K562 (cell line): Measurements from ENCODE around the gene ZBTB44. TPM values are rescaled to one million over a fixed set of nuclear protein-coding genes. Genes with fewer than 3 reads are reported as not detected.

ENCODE experiments used
- ATAC-seq: fragments of 200-7000 bp; cut with Tn5 transposase; 3 replicates; pipeline ENCODE4 v1.9.1; 2020; ENCODE audit warnings: moderate library complexity
- BruUV-seq: library from RNA; stranded (reverse); fragments of 400-500 nt; replicated peaks from 2 replicates; lab custom pipeline; 2021; lab: Mats Ljungman, UMichigan
- CTCF ChIA-PET: fragments of 300-600 bp; formaldehyde crosslinking; extraction: SDS; loops from one replicate; lab custom pipeline; 2021; ENCODE audit warnings: low intra/inter-chr PET ratio; lab: Yijun Ruan, JAX
- POLR2A ChIA-PET: fragments of 300-600, 350-650 bp; sonication (Branson Sonifier 250); formaldehyde crosslinking; extraction: SDS; loops from one replicate; lab custom pipeline; 2021; ENCODE audit warnings: antibody characterized with exemption, inconsistent platforms; lab: Yijun Ruan, JAX
- DNase-seq, 4 experiments: peaks; one replicate each; pipeline versions ENCODE4 v3.0.0 to v3.0.0-alpha.2; 2011 to 2018; ENCODE audit warnings: low spot score in 3 of 4, mixed read lengths in 3 of 4; ENCODE audit errors: extremely low read depth in 1 of 4
- FAIRE-seq: peaks from 2 replicates; lab custom pipeline; 2011; peaks lifted over from hg19 to GRCh38; lab: Jason Lieb, UNC
- H2AFZ ChIP-seq: 2 replicates; pipeline ENCODE4 v1.6.0; 2011; ENCODE audit warnings: low read depth, low read length, control low read depth, inconsistent platforms
- H3K27ac ChIP-seq: fragments of 200-600 bp; 3 replicates; pipeline ENCODE4 v1.8.0; 2011; ENCODE audit warnings: low read depth, mild to moderate bottlenecking, control low read depth, inconsistent platforms, low read length, moderate library complexity, mixed read lengths; ENCODE audit errors: extremely low read depth
- H3K27me3 ChIP-seq, 2 experiments: fragments of 300-600 bp in 1 of 2; 2 replicates in 1 of 2; 3 replicates in 1 of 2; pipeline versions ENCODE4 v1.6.0 to v1.8.0; 2011; ENCODE audit warnings: inconsistent platforms in 2 of 2, low read length in 2 of 2, mild to moderate bottlenecking in 1 of 2, mixed read lengths in 1 of 2, moderate library complexity in 1 of 2; ENCODE audit not compliant: control insufficient read depth in 2 of 2, insufficient read depth in 2 of 2
- H3K36me3 ChIP-seq: fragments of 300-600 bp; 3 replicates; pipeline ENCODE4 v1.8.0; 2011; ENCODE audit warnings: mild to moderate bottlenecking, low read length, inconsistent platforms; ENCODE audit not compliant: control insufficient read depth, insufficient read depth
- H3K4me1 ChIP-seq, 2 experiments: fragments of 200-600 bp in 1 of 2; replicated peaks in 1 of 2; 2 replicates in 1 of 2; 3 replicates in 1 of 2; pipeline versions ENCODE4 v1.5.1 to v1.8.0; 2011; ENCODE audit warnings: inconsistent platforms in 2 of 2, low read length in 2 of 2, mild to moderate bottlenecking in 1 of 2, mixed read lengths in 1 of 2, moderate library complexity in 1 of 2; ENCODE audit not compliant: control insufficient read depth in 2 of 2, insufficient read depth in 2 of 2
- H3K4me2 ChIP-seq: 2 replicates; pipeline ENCODE4 v1.6.1; 2011; ENCODE audit warnings: low read length, control low read depth, inconsistent platforms, mixed read lengths; ENCODE audit not compliant: insufficient read depth
- H3K4me3 ChIP-seq: fragments of 200-600 bp; sonication (generic), shearing (Covaris generic); 2 replicates; pipeline ENCODE4 v1.5.1; 2016; ENCODE audit warnings: control low read depth, inconsistent platforms
- H3K79me2 ChIP-seq: fragments of 200-600 bp; 3 replicates; pipeline ENCODE4 v1.8.0; 2011; ENCODE audit warnings: low read length, inconsistent platforms; ENCODE audit not compliant: control insufficient read depth, insufficient read depth
- H3K9ac ChIP-seq, 2 experiments: 2 replicates each; pipeline versions ENCODE4 v1.6.0 to v1.6.1; 2011; ENCODE audit warnings: low read depth in 2 of 2, low read length in 2 of 2, control low read depth in 1 of 2, inconsistent platforms in 1 of 2, mild to moderate bottlenecking in 1 of 2, mixed read lengths in 1 of 2; ENCODE audit not compliant: insufficient read depth in 1 of 2
- H3K9me1 ChIP-seq: one replicate; pipeline ENCODE4 v1.6.0; 2011; ENCODE audit warnings: inconsistent platforms, mild to moderate bottlenecking, low read length, moderate library complexity; ENCODE audit not compliant: control insufficient read depth, insufficient read depth
- H3K9me3 ChIP-seq: replicated peaks from 2 replicates; pipeline ENCODE4 v1.5.1; 2011; ENCODE audit warnings: low read depth, low read length, inconsistent platforms; ENCODE audit not compliant: control insufficient read depth, insufficient read depth
- H4K20me1 ChIP-seq: replicated peaks from 2 replicates; pipeline ENCODE4 v1.6.1; 2011; ENCODE audit warnings: low read length, inconsistent platforms, mixed read lengths; ENCODE audit not compliant: control insufficient read depth, insufficient read depth
- BRD4 ChIP-seq: fragments of 200-600 bp; sonication (generic); IDR thresholded peaks from 2 replicates; pipeline ENCODE4 v1.6.1; 2017; ENCODE audit warnings: inconsistent platforms
- CBX5 ChIP-seq: IDR thresholded peaks from 2 replicates; pipeline ENCODE4 v1.6.1; 2014; ENCODE audit warnings: low read depth, borderline replicate concordance
- CBX8 ChIP-seq: fragments of 200-600 bp; sonication (generic); IDR thresholded peaks from 2 replicates; pipeline ENCODE4 v1.6.1; 2012; ENCODE audit warnings: borderline replicate concordance, mixed run types, low read depth, mild to moderate bottlenecking, moderate library complexity, mixed read lengths, low read length, control low read depth, inconsistent platforms; ENCODE audit not compliant: poor library complexity, severe bottlenecking; ENCODE audit errors: extremely low read depth
- CGGBP1 ChIP-seq: fragments of 250-450 bp; sonication (Bioruptor Pico); IDR thresholded peaks from 2 replicates; pipeline ENCODE4 v1.9.0; 2021; ENCODE audit warnings: mild to moderate bottlenecking
- DACH1 ChIP-seq: fragments of 450-650 bp; IDR thresholded peaks from 2 replicates; pipeline ENCODE4 v1.6.1; 2018; ENCODE audit not compliant: partially characterized antibody
- HIVEP1 ChIP-seq: fragments of 250-450 bp; sonication (Bioruptor Pico); IDR thresholded peaks from 2 replicates; pipeline ENCODE4 v1.4.0; 2020; ENCODE audit warnings: mild to moderate bottlenecking
- IRF9 ChIP-seq: fragments of 450-650 bp; IDR thresholded peaks from 2 replicates; pipeline ENCODE4 v1.6.1; 2016; ENCODE audit warnings: missing biosample characterization, missing genetic modification characterization
- POLR2G ChIP-seq: fragments of 200-400 bp; formaldehyde crosslinking; IDR thresholded peaks from 2 replicates; pipeline ENCODE4 v1.6.1; 2017; ENCODE audit warnings: low read depth, mild to moderate bottlenecking, antibody characterized with exemption, low read length, moderate library complexity
- RERE ChIP-seq: sonication (generic); formaldehyde crosslinking; IDR thresholded peaks from 2 replicates; pipeline ENCODE4 v1.8.0; 2023; ENCODE audit warnings: missing genetic modification reagents, mild to moderate bottlenecking, borderline replicate concordance
- SREBF2 ChIP-seq: sonication (generic); formaldehyde crosslinking; IDR thresholded peaks from 2 replicates; pipeline ENCODE4 v1.4.0; 2020; ENCODE audit warnings: mild to moderate bottlenecking, missing genetic modification reagents
- TARDBP ChIP-seq: fragments of 450-650 bp; IDR thresholded peaks from 2 replicates; pipeline ENCODE4 v1.6.1; 2016
- TCF7 ChIP-seq: sonication (generic); IDR thresholded peaks from 2 replicates; pipeline ENCODE4 v1.6.1; 2016; ENCODE audit warnings: antibody characterized with exemption, borderline replicate concordance
- XRCC4 ChIP-seq: IDR thresholded peaks from one replicate; pipeline ENCODE4 v1.6.1; 2011; ENCODE audit not compliant: insufficient read depth, insufficient read length; ENCODE audit errors: extremely low read depth
- ZNF263 ChIP-seq: sonication (generic); formaldehyde crosslinking; IDR thresholded peaks from 2 replicates; pipeline ENCODE4 v1.8.0; 2022; ENCODE audit warnings: mild to moderate bottlenecking, missing genetic modification reagents, borderline replicate concordance
- ZNF347 ChIP-seq: fragments of 450-650 bp; formaldehyde crosslinking; IDR thresholded peaks from 2 replicates; pipeline ENCODE4 v1.4.0; 2020; ENCODE audit warnings: low read depth, mild to moderate bottlenecking, moderate library complexity
- WGBS: fragments of 100-300 bp; shearing (Covaris generic); methylation state at CpG from one replicate; pipeline ENCODE4 v1.1.6; 2016; ENCODE audit warnings: low coverage, mixed read lengths; ENCODE audit not compliant: insufficient coverage; ENCODE audit errors: missing lambda C conversion rate; 5-methylcytosine and 5-hydroxymethylcytosine counted together
- in situ Hi-C: fragments of 300-500 bp; cut with MboI; formaldehyde crosslinking; loops from 4 replicates; pipeline ENCODE4 v1.15.0; 2018; ENCODE audit warnings: inconsistent platforms, mixed read lengths
- intact Hi-C: fragments of 100-400 bp; cut with micrococcal nuclease; formaldehyde crosslinking; loops from 2 replicates; pipeline ENCODE4 v1.14.2; 2022
- polyA plus RNA-seq, 8 experiments: library from polyadenylated mRNA; depleted of rRNA in 4 of 8; stranded (reverse) in 5 of 8; unstranded in 3 of 8; fragments of >200 nt; fragmentation: Nextera tagmentation in 2 of 8; fragmentation: Illumina TruSeq in 1 of 8; extraction: Ambion mirVana in 2 of 8; extraction: Trizol in 1 of 8; gene quantifications; 2 replicates each; pipeline versions ENCODE4 v1.2.1 to v1.2.3, GENCODE V29; 2011 to 2014; ENCODE audit warnings: inconsistent platforms in 1 of 8, missing spikeins in 1 of 8
- total RNA-seq, 7 experiments: library from RNA; depleted of rRNA in 6 of 7; stranded (reverse); fragments of >200 nt in 6 of 7; fragmentation: Illumina TruSeq in 2 of 7; extraction: Trizol in 2 of 7; gene quantifications; 2 replicates each; pipeline versions ENCODE4 v1.2.1 to v1.2.3, GENCODE V29; 2011 to 2021; ENCODE audit warnings: low replicate concordance in 1 of 7

The ZBTB44 gene
- total and polyA plus RNA-seq, 9 of the 15 experiments (the other 6 are each of a cell fraction or from before 2014, with no cell fraction given), result 4.7 to 27.1 (median 17.3) TPM

GRCh38 chr11:130340671-130341319 lies 26.1 kb upstream of the ZBTB44 start (continued):
- TF ChIP-seq IRF9 (tag), result no peak
- no peak for TF ChIP-seq CBX8
- no peak for TF ChIP-seq TCF7

- no peak for FAIRE-seq
- in situ Hi-C loops (no loop called here), intact Hi-C loops (no loop called here)
- H3K4me1 ChIP-seq, result peaks cover 3 to 8% of the 10 kb centered on the region in 2 experiments; a peak in 3 of 5 replicates
- H3K36me3 ChIP-seq, result no peaks in the 10 kb centered on the region
- 14% methylated on average over 3 of the region's 3 CpGs for WGBS
- no peak for DNase-seq
- peaks cover 3% of the 10 kb centered on the region for H3K9me3 ChIP-seq
- H3K9ac ChIP-seq, result no peak overlapping the region
- ChIA-PET CTCF (no interaction called here), POLR2A (interaction anchor here (0.8 to 0.9 kb wide), 2 partner anchors 8 to 52 kb away, joined by 3 read pairs; no protein-coding TSS in a partner anchor)
- H4K20me1 ChIP-seq, result no peaks in the 10 kb centered on the region
- no peak for ATAC-seq
- H3K27ac ChIP-seq, result no peak overlapping the region
- peaks cover 0 to 5% of the 10 kb centered on the region in 2 experiments; a peak in 2 of 5 replicates for H3K27me3 ChIP-seq
- no TSS peak for BruUV-seq
- no peaks in the 10 kb centered on the region for H3K9me1 ChIP-seq
- H2AFZ ChIP-seq, result no peak overlapping the region
- no peak overlapping the region for H3K4me2 ChIP-seq
- H3K79me2 ChIP-seq, result no peaks in the 10 kb centered on the region
- no peak overlapping the region for H3K4me3 ChIP-seq
- TF ChIP-seq RERE, result no peak
- no peak for TF ChIP-seq SREBF2 (CRISPR knock-in tag)
- TF ChIP-seq CBX5, result no peak
- no peak for TF ChIP-seq TARDBP
- TF ChIP-seq CGGBP1 (CRISPR knock-in tag), result no peak
- TF ChIP-seq BRD4, result no peak
- TF ChIP-seq HIVEP1, result no peak
- no peak for TF ChIP-seq ZNF347 (CRISPR knock-in tag)
- TF ChIP-seq DACH1, result no peak
- TF ChIP-seq ZNF263, result no peak
- no peak for TF ChIP-seq XRCC4
- TF ChIP-seq POLR2G, result no peak
Observed at GRCh38 chr11:130338667-130339066, 23.9 kb upstream of the ZBTB44 start.
